Caco-2 (cell line): ENCODE data around the gene ABHD16B. TPM values are rescaled to one million over a fixed set of nuclear protein-coding genes. Genes with fewer than 3 reads are reported as not detected.
A peak's percentile ranks its signal among the peaks of the same experiment; 100 is the strongest.

ENCODE experiments used
- BruUV-seq: library from RNA; stranded (reverse); fragments of 400-500 nt; replicated peaks from 2 replicates; lab custom pipeline; 2021; lab: Mats Ljungman, UMichigan
- CTCF ChIA-PET: fragments of 300-600 bp; sonication (Branson Sonifier 250); formaldehyde crosslinking; loops from one replicate; lab custom pipeline; 2022; ENCODE audit warnings: antibody characterized with exemption; lab: Charles Lee
- POLR2A ChIA-PET: fragments of 300-600 bp; sonication (Branson Sonifier 250); formaldehyde crosslinking; loops from one replicate; lab custom pipeline; 2022; ENCODE audit warnings: antibody characterized with exemption; lab: Charles Lee
- DNase-seq, 2 experiments: peaks; one replicate each; pipeline versions ENCODE4 v3.0.0 to v3.0.0-alpha.2; 2020 to 2022
- H3K27me3 ChIP-seq: replicated peaks from 2 replicates; pipeline ENCODE4 v1.6.0; 2011; ENCODE audit warnings: low read length; ENCODE audit not compliant: control insufficient read depth, insufficient read depth
- H3K36me3 ChIP-seq: 2 replicates; pipeline ENCODE4 v1.5.1; 2011; ENCODE audit warnings: low read length; ENCODE audit not compliant: control insufficient read depth, insufficient read depth
- H3K4me1 ChIP-seq: fragments of 250-450 bp; sonication (Bioruptor Pico); 2 replicates; pipeline ENCODE4 v1.5.1; 2020; ENCODE audit warnings: mild to moderate bottlenecking
- H3K4me3 ChIP-seq: 2 replicates; pipeline ENCODE4 v1.5.1; 2011; ENCODE audit warnings: low read depth, mild to moderate bottlenecking, control low read depth, low read length
- H3K9me3 ChIP-seq: fragments of 250-450 bp; sonication (Bioruptor Pico); 2 replicates; pipeline ENCODE4 v1.5.1; 2020; ENCODE audit warnings: mild to moderate bottlenecking, moderate library complexity
- H3K27ac Mint-ChIP-seq: one replicate; pipeline ENCODE4 v1.8.0; 2022; ENCODE audit warnings: mixed read lengths; ENCODE audit not compliant: unreplicated experiment
- H3K27me3 Mint-ChIP-seq: one replicate; pipeline ENCODE4 v1.8.0; 2022; ENCODE audit warnings: mixed read lengths; ENCODE audit not compliant: insufficient read depth, unreplicated experiment
- H3K36me3 Mint-ChIP-seq: one replicate; pipeline ENCODE4 v1.8.0; 2022; ENCODE audit warnings: mild to moderate bottlenecking, mixed read lengths; ENCODE audit not compliant: insufficient read depth, unreplicated experiment
- H3K4me1 Mint-ChIP-seq: one replicate; pipeline ENCODE4 v1.8.0; 2022; ENCODE audit warnings: low read depth, mixed read lengths; ENCODE audit not compliant: unreplicated experiment
- H3K4me3 Mint-ChIP-seq: one replicate; pipeline ENCODE4 v1.8.0; 2022; ENCODE audit warnings: mild to moderate bottlenecking, moderate library complexity, mixed read lengths; ENCODE audit not compliant: unreplicated experiment
- H3K9me3 Mint-ChIP-seq: one replicate; pipeline ENCODE4 v1.8.0; 2022; ENCODE audit warnings: mixed read lengths; ENCODE audit not compliant: unreplicated experiment
- intact Hi-C: fragments of 100-400 bp; cut with micrococcal nuclease; formaldehyde crosslinking; loops from one replicate; pipeline ENCODE4 v1.10.0; 2022; ENCODE audit not compliant: unreplicated experiment
- total RNA-seq: library from RNA; stranded (reverse); gene quantifications from 2 replicates; pipeline ENCODE4 v1.2.3, GENCODE V29; 2022
- TF ChIP-seq, protein P1 (sequence below), 2 experiments: fragments of 200-600 bp in 1 of 2; IDR thresholded peaks; 1 replicate in 1 of 2; 2 replicates in 1 of 2; pipeline versions ENCODE4 v1.5.1 to v1.8.0; 2011 to 2022; ENCODE audit warnings: antibody characterized with exemption in 1 of 2, control low read depth in 1 of 2, inconsistent platforms in 1 of 2, low read depth in 1 of 2, low read length in 1 of 2, mild to moderate bottlenecking in 1 of 2, moderate library complexity in 1 of 2; ENCODE audit not compliant: insufficient read depth in 1 of 2, severe bottlenecking in 1 of 2, unreplicated experiment in 1 of 2

ABHD16B gene
- total RNA-seq, 1 experiment from 2014 or later: 0.27 TPM

DNA sequence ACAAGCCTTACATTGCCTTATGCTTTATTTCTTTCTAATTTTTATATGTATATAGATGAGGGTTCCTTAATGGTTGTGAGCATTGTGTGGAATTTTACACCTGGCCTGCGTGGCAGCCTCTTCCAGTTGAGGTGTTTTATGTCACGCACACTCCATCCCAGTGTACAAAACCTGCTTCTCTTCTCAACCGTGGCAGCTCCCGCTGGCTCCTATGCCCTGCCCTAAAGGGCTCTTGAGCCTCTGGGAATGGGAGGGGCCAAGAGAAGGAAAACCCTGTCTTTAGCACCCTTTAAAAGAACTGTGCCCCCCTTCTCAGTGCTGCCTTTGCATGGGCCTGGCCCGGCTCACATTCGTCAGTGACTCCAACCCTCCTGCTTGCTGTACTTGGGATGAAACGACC is 29.3 kb downstream of the ABHD16B start:
- intact Hi-C loops: loop anchor here (10.0 kb wide), 2 partner anchors 174 to 266 kb away; partner anchors contain the start of genes GMEB2 and TCEA2
- Histone ChIP-seq H3K36me3 (peaks cover 15% of the 10 kb centered on the region), H3K9me3 (no peaks in the 10 kb centered on the region), H3K4me3 (no peak overlapping the region), H3K27me3 (no peaks in the 10 kb centered on the region), H3K4me1 (peaks cover 18% of the 10 kb centered on the region)
- H3K27ac Mint-ChIP-seq: no peak overlapping the region
- CTCF ChIA-PET: no interaction called here
- BruUV-seq: no TSS peak
- no peak for DNase-seq
- H3K4me1 Mint-ChIP-seq: no peaks in the 10 kb centered on the region
- peaks cover 81% of the 10 kb centered on the region for H3K36me3 Mint-ChIP-seq
- TF ChIP-seq, protein P1, sequence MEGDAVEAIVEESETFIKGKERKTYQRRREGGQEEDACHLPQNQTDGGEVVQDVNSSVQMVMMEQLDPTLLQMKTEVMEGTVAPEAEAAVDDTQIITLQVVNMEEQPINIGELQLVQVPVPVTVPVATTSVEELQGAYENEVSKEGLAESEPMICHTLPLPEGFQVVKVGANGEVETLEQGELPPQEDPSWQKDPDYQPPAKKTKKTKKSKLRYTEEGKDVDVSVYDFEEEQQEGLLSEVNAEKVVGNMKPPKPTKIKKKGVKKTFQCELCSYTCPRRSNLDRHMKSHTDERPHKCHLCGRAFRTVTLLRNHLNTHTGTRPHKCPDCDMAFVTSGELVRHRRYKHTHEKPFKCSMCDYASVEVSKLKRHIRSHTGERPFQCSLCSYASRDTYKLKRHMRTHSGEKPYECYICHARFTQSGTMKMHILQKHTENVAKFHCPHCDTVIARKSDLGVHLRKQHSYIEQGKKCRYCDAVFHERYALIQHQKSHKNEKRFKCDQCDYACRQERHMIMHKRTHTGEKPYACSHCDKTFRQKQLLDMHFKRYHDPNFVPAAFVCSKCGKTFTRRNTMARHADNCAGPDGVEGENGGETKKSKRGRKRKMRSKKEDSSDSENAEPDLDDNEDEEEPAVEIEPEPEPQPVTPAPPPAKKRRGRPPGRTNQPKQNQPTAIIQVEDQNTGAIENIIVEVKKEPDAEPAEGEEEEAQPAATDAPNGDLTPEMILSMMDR (IDR thresholded peaks at IDR 0.05; ENCODE audit: insufficient read depth in 1 of 2, low read depth in 1 of 2, low read length in 1 of 2, severe bottlenecking in 1 of 2, unreplicated experiment in 1 of 2): no peak
- H3K27me3 Mint-ChIP-seq: no peaks in the 10 kb centered on the region
- H3K4me3 Mint-ChIP-seq: no peak overlapping the region
- no peaks in the 10 kb centered on the region for H3K9me3 Mint-ChIP-seq
- POLR2A ChIA-PET: no interaction called here

DNA sequence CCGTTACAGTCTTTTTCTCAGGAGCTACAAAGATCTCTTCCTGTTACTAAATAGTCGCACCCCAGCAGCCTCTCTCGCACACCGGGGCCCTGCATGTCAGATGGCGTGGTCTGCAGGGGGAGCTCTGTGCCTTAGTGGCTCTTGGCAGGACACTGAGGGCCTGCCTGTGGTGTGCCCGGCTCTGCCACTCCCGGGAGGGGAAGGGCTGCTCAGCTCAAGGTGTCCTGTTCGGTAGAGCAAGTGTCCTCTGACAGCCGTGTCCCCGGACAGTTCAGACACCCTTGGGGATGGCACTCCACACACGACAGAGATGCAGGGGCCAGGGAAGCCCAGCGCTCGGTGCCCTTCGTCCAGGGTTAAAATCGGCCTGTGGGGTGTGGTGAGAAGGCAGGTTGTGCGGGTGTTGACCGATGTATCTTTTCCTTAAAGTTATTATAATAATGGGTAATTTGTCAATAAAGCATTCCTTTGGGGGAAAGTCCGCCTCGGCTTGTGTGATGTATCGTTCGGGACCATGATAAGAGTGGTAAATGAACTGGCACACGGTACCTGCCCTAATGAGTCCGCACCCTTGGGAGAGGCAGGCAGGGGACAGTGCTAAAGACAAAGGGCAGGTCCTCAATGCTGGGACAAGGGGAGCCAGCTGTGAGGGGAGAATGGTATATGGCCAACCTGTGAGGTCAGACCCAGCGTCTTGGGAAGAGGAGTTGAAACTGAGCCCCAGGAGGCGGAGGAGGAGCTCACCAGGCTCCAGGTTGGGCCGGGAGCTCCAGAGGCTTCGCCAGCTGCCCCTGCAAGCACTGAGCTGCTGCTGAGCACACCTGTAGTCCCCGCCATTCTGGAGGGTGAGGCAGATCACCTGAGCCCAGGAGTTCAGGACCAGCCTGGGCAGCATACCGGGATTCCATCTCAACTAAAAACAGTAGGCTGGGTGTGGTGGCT is 30.0 kb downstream of the ABHD16B start:
- ChIA-PET CTCF (interaction anchor here (0.6 kb wide), 1 partner anchor 290 kb away, joined by 3 read pairs; no protein-coding TSS in a partner anchor), POLR2A (interaction anchor here (0.8 kb wide), 1 partner anchor 26 kb away, joined by 6 read pairs; the partner anchor contains the start of gene TPD52L2)
- Histone ChIP-seq H3K4me3 (no peak overlapping the region), H3K36me3 (peaks cover 12% of the 10 kb centered on the region), H3K4me1 (peaks cover 18% of the 10 kb centered on the region), H3K27me3 (no peaks in the 10 kb centered on the region), H3K9me3 (no peaks in the 10 kb centered on the region)
- TF ChIP-seq, protein P1 (IDR thresholded peaks at IDR 0.05; ENCODE audit: insufficient read depth in 1 of 2, low read depth in 1 of 2, low read length in 1 of 2, severe bottlenecking in 1 of 2, unreplicated experiment in 1 of 2): no peak
- BruUV-seq: TSS peak; percentile 38
- H3K4me3 Mint-ChIP-seq: no peak overlapping the region
- H3K36me3 Mint-ChIP-seq: peaks cover 81% of the 10 kb centered on the region
- peaks cover 4% of the 10 kb centered on the region for H3K4me1 Mint-ChIP-seq
- H3K27ac Mint-ChIP-seq: peak overlapping the region; percentile 26
- no peak for DNase-seq
- H3K27me3 Mint-ChIP-seq: no peaks in the 10 kb centered on the region
- no peaks in the 10 kb centered on the region for H3K9me3 Mint-ChIP-seq
- intact Hi-C loops: loop anchor here (10.0 kb wide), 2 partner anchors 173 to 267 kb away; partner anchors contain the start of genes GMEB2 and TCEA2

DNA sequence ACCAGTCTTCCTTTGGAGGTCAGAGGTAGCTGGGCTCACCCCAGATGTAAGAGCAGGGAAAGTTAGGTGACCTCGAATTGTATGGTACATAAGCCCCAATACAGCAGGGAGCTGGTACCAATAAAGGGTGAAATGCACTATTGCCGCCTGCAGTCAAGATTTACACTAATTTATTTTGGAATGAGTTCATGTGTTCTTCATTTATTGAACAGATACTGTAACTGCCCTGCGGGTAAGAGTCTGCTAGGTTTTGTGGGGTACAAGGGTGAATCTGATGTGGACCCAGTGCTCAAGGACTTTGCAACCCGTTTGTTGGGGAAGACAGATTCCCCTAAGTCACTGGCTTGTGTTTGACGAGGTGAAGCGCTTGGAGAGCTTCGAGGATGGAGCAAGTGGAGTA is 31.1 kb downstream of the ABHD16B start:
- H3K27me3 ChIP-seq: no peaks in the 10 kb centered on the region
- peaks cover 12% of the 10 kb centered on the region for H3K36me3 ChIP-seq
- Mint-ChIP-seq H3K27ac (no peak overlapping the region), H3K4me3 (no peak overlapping the region), H3K9me3 (no peaks in the 10 kb centered on the region), H3K36me3 (peaks cover 80% of the 10 kb centered on the region), H3K4me1 (peaks cover 12% of the 10 kb centered on the region), H3K27me3 (no peaks in the 10 kb centered on the region)
- no TSS peak for BruUV-seq
- ChIA-PET CTCF (interaction anchor here (0.9 kb wide), 1 partner anchor 88 kb away, joined by 3 read pairs; the partner anchor contains the start of gene PRPF6), POLR2A (interaction anchor here (0.8 kb wide), 1 partner anchor 27 kb away, joined by 6 read pairs; the partner anchor contains the start of gene TPD52L2)
- intact Hi-C loops: loop anchor here (10.0 kb wide), 2 partner anchors 172 to 268 kb away; partner anchors contain the start of genes GMEB2 and TCEA2
- H3K4me1 ChIP-seq: peaks cover 25% of the 10 kb centered on the region
- H3K9me3 ChIP-seq: no peaks in the 10 kb centered on the region
- no peak for DNase-seq
- TF ChIP-seq, protein P1 (IDR thresholded peaks at IDR 0.05; ENCODE audit: insufficient read depth in 1 of 2, low read depth in 1 of 2, low read length in 1 of 2, severe bottlenecking in 1 of 2, unreplicated experiment in 1 of 2): no peak
- no peak overlapping the region for H3K4me3 ChIP-seq
